ENCODE measurements around the gene TOMM34. TPM values are rescaled to one million over a fixed set of nuclear protein-coding genes. Genes with fewer than 3 reads are reported as not detected.

TOMM34 gene
- total and polyA plus RNA-seq, 2 of the 13 experiments (the other 11 are each of a cell fraction or from before 2014, with no cell fraction given), result 36.2 to 52.0 TPM

DNA sequence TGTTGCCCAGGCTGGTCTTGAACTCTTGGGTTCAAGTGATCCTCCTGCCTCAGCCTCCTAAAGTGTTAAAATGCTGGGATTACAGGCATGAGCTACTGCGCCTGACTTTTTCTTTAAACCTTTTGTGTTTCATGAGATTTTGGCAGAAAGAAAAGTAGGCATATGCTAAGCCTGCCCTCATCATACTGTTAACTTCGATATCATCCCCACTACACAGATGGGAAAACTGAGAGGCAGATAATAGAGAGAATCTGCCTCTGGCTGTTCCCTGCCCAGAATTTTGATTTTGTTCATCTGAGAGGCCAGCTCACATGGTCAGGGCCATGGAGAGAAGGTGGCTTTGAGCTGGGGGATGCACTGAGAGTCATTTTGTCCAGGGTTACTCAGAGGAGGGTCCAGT, 42.8 kb downstream of the TOMM34 start:
- Histone ChIP-seq H3K79me2 (ENCODE audit: insufficient read depth, low read length) (no peaks in the 10 kb centered on the region), H2AFZ (ENCODE audit: low read length) (no peak overlapping the region), H3K27me3 (ENCODE audit: control insufficient read depth in 1 of 2, insufficient read depth in 2 of 2, low read length in 2 of 2) (no peaks in the 10 kb centered on the region), H4K20me1 (ENCODE audit: insufficient read depth, low read length) (no peaks in the 10 kb centered on the region), H3K4me1 (ENCODE audit: insufficient read depth, low read length) (no peaks in the 10 kb centered on the region), H3K9ac (ENCODE audit: insufficient read depth, low read depth, low read length) (no peak overlapping the region), H3K4me2 (ENCODE audit: low read depth, low read length) (no peak overlapping the region), H3K36me3 (replicated peaks in 1 of 2; ENCODE audit: control insufficient read depth in 1 of 2, insufficient read depth in 2 of 2, low read length in 2 of 2) (peaks cover 32 to 77% of the 10 kb centered on the region in 2 experiments), H3K27ac (ENCODE audit: extremely low read length, insufficient read depth, low read length) (no peak overlapping the region), H3K9me3 (ENCODE audit: low read length) (no peaks in the 10 kb centered on the region), H3K4me3 (replicated peaks in 1 of 3; ENCODE audit: insufficient read depth in 1 of 3, low read depth in 2 of 3, low read length in 3 of 3) (no peak overlapping the region)
- ChIA-PET POLR2A (no interaction called here), CTCF (ENCODE audit: low intra/inter-chr PET ratio, low total read pairs) (no interaction called here)
- intact Hi-C loops (cut with micrococcal nuclease; ENCODE audit: unreplicated experiment) (no loop called here), in situ Hi-C loops (cut with HindIII; ENCODE audit: extremely low pct_ligation_motif_present, low pct_unique_long_range_greater_than_20kb) (no loop called here)
- ATAC-seq (no peak), DNase-seq (ENCODE audit: low spot score) (no peak), FAIRE-seq (no peak)
- 96% methylated on average over 2 of the region's 2 CpGs for WGBS (ENCODE audit: low lambda C conversion rate)
- no TSS peak for BruUV-seq (replicated peaks)
- no peak for TF ChIP-seq NFRKB (IDR thresholded peaks at IDR 0.05)
- TF ChIP-seq BRCA1 (CRISPR knock-in tag; IDR thresholded peaks at IDR 0.05), result no peak
- peak; percentile 82 for TF ChIP-seq ZNF629 (CRISPR knock-in tag; conservative IDR thresholded peaks at IDR 0.05)

DNA sequence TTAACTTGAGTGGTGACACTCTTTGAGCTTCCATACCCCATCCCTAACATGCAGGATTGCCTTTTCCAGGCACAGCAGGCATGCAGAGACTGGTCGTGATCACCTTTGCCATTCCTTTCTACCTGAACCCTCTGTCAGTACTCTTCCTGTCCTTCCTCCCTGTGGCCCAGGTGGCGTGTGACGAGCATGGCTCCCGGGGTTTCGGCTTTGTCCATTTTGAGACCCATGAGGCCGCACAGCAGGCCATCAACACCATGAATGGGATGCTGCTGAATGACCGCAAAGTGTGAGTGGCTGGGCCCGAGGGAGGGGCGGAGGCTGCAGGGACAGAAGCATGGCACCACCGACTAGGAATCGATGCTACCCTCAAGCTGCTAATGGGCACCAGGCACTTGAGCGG, 43.6 kb downstream of the TOMM34 start:
- POLR2A ChIA-PET, result interaction anchor here (0.7 kb wide), 1 partner anchor 9 kb away, joined by 4 read pairs; no protein-coding TSS in a partner anchor
- H3K79me2 ChIP-seq (ENCODE audit: insufficient read depth, low read length), result peaks cover 4% of the 10 kb centered on the region
- CTCF ChIA-PET (ENCODE audit: low intra/inter-chr PET ratio, low total read pairs), result no interaction called here
- no peak for FAIRE-seq
- H3K36me3 ChIP-seq (replicated peaks in 1 of 2; ENCODE audit: control insufficient read depth in 1 of 2, insufficient read depth in 2 of 2, low read length in 2 of 2), result peaks cover 28 to 78% of the 10 kb centered on the region in 2 experiments
- 96% methylated on average over 12 of the region's 12 CpGs for WGBS (ENCODE audit: low lambda C conversion rate)
- no peaks in the 10 kb centered on the region for H3K27me3 ChIP-seq (ENCODE audit: control insufficient read depth in 1 of 2, insufficient read depth in 2 of 2, low read length in 2 of 2)
- TF ChIP-seq REPIN1 (CRISPR knock-in tag; IDR thresholded peaks at IDR 0.05; ENCODE audit: borderline replicate concordance, low read depth), result no peak
- TF ChIP-seq AGO2 (optimal IDR thresholded peaks at IDR 0.05; ENCODE audit: low read depth, low read length), result peak; percentile 32
- TF ChIP-seq MTA1 (CRISPR knock-in tag; IDR thresholded peaks at IDR 0.05; ENCODE audit: borderline replicate concordance), result peak; percentile 58; the same call in 1 of the 2 replicates
- TF ChIP-seq ZFX (CRISPR knock-in tag; IDR thresholded peaks at IDR 0.05; ENCODE audit: low read depth), result 0 out of 2 replicates have a peak, but pooled peaks have one; percentile 11
- no peak for DNase-seq (ENCODE audit: low spot score)
- in situ Hi-C loops (cut with HindIII; ENCODE audit: extremely low pct_ligation_motif_present, low pct_unique_long_range_greater_than_20kb) (no loop called here), intact Hi-C loops (cut with micrococcal nuclease; ENCODE audit: unreplicated experiment) (no loop called here)
- H3K4me1 ChIP-seq (ENCODE audit: insufficient read depth, low read length), result peaks cover 8% of the 10 kb centered on the region
- H3K27ac ChIP-seq (ENCODE audit: extremely low read length, insufficient read depth, low read length), result no peak overlapping the region
- no peak overlapping the region for H3K9ac ChIP-seq (ENCODE audit: insufficient read depth, low read depth, low read length)
- peaks cover 3% of the 10 kb centered on the region; the same call in 1 of the 2 replicates for H4K20me1 ChIP-seq (ENCODE audit: insufficient read depth, low read length)
- no peak overlapping the region for H2AFZ ChIP-seq (ENCODE audit: low read length)
- no peak overlapping the region for H3K4me2 ChIP-seq (ENCODE audit: low read depth, low read length)
- ATAC-seq, result no peak
- BruUV-seq (replicated peaks), result no TSS peak
- no peaks in the 10 kb centered on the region for H3K9me3 ChIP-seq (ENCODE audit: low read length)
- H3K4me3 ChIP-seq (replicated peaks in 1 of 3; ENCODE audit: insufficient read depth in 1 of 3, low read depth in 2 of 3, low read length in 3 of 3), result no peak overlapping the region
